ENCODE data around the gene MORC3.

DNA sequence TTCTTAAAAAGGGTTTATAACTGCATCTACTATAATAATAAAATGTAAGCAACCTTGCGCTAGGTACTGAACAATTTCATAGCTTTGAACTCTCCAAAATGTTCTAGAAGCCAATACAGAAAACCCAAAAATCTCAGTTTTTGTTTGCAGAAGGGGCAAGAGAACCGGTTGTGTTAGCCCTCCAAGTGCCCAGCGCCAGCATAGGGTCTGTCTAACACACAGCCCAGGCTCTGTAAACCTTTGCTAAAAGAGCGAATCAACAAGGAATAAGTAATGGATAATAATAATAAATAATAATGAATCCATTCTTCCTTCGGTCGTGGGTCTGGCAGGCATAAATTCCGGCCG, 64.9 kb downstream of the MORC3 start:
- TF ChIP-seq EP300 (IDR thresholded peaks at IDR 0.05) (no peak), POLR2A (IDR thresholded peaks at IDR 0.05) (no peak), POLR2AphosphoS5 (IDR thresholded peaks at IDR 0.05) (no peak)
- TF ChIP-seq, protein P1, sequence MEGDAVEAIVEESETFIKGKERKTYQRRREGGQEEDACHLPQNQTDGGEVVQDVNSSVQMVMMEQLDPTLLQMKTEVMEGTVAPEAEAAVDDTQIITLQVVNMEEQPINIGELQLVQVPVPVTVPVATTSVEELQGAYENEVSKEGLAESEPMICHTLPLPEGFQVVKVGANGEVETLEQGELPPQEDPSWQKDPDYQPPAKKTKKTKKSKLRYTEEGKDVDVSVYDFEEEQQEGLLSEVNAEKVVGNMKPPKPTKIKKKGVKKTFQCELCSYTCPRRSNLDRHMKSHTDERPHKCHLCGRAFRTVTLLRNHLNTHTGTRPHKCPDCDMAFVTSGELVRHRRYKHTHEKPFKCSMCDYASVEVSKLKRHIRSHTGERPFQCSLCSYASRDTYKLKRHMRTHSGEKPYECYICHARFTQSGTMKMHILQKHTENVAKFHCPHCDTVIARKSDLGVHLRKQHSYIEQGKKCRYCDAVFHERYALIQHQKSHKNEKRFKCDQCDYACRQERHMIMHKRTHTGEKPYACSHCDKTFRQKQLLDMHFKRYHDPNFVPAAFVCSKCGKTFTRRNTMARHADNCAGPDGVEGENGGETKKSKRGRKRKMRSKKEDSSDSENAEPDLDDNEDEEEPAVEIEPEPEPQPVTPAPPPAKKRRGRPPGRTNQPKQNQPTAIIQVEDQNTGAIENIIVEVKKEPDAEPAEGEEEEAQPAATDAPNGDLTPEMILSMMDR (IDR thresholded peaks at IDR 0.05), result no peak
